HG03439 (cell line): ENCODE results near the gene MMS22L.

Source experiments
- ATAC-seq: cut with Tn5 transposase; IDR thresholded peaks from one replicate; pipeline ENCODE4 v1.9.1; 2021; ENCODE audit warnings: mild to moderate bottlenecking, moderate library complexity; ENCODE audit not compliant: unreplicated experiment

Gene MMS22L

DNA sequence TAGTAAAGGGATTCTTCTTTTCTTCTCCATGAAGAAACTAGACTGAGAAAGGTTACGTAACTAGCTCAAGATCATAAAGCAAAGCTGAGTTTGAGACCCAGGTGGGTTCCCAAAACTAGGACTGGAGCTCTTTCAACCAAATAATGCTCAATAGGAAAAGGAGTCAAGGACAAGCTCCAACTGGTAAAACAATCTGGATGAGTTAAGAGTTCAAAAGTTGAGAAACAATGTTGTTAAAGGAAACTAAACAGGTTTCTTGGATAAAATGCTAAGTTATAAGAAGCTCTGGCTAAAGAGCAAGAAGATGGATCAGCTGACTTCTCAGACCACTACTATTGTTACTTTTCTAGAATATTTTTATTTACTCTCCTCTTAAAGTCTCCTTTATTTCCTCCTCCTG is 137.3 kb downstream of the MMS22L start:
- no peak for ATAC-seq

DNA sequence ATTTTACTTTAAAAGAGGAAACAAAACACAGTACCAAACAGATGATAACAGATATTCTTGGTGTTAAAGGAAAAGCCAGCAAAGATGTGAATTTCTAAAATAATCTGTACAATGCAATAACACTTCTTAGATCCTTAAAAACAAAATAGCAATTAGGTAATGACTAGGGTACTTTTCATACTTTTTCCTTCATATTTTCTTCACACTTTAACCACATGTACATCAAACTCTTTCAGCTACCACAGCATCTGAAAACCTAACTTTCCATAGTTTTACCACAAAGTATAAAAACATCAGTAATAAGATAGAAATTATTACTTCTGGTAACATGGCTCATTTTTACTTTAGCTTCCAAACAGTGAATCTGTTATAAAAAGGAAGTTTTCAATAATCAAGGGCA is 141.3 kb downstream of the MMS22L start:
- ATAC-seq: no peak

DNA sequence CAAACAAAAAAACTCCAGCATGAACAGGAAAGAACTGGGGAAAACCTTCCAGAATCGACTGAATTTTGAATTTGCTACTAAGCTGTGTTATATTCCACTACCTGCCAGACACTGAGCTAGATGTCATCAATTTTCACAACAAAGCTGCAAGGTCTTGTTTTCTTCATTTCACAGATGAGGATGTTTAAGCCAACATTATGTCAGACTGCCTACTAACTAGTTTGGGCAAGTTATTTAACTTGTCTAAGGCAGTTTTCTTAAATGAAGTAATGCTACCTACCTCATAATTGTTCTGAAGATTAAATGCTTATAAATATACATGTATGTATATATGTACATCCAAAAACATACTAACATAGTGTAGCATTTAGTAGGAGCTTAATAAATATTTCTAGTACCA is 144.4 kb downstream of the MMS22L start:
- no peak for ATAC-seq

DNA sequence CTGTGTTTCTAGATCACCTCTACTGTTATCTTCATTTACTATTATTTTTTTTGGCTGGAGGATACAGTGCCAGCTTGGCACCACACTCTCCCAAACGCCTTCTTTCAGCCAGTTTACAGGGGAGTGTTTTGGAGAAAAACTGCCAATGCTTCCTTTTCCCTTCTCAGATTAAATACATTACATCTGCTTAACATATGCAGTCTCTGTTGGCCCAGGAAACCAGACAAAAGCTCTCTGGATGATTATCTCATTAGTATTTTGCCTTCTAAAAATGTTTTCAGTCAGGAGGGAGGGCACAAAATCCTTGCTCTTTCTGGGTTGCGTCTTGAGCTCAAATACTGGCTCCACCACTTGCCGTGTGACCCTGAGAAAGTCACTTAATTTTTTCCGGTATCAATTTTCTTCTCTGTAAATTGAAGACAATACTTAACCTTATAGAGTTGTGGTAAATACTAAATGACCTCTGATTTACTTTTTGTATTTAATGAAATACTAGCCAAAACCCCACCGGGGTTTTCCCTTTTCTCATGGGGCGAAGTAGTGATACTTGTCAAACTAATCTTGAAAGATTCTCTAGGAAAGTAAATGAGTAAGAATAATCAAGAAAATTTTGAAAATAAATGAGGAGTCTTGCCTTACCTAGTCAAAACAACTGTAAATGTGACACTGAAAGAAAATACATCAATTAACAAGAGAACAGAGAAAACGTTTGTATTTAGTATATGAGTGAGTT is 146.2 kb downstream of the MMS22L start:
- no peak for ATAC-seq

DNA sequence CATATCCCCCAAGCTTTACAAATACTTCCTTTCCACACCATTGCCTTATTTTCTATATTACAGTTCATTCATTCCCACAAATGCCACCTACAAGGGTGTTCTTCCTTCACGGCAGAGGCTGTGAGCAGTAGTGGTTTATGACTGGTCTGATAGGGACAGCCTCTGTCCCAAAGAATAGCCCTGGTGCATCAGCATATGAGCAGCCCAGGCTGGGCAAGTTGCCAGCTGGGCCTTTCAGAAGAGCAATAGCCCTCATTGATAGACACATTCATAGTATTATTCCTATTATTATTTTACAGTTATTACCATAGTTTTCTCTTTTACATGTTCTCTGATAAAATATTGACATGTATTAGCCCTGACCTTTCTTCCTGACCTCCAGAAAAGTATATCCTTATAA is 149.9 kb downstream of the MMS22L start:
- ATAC-seq: no peak

DNA sequence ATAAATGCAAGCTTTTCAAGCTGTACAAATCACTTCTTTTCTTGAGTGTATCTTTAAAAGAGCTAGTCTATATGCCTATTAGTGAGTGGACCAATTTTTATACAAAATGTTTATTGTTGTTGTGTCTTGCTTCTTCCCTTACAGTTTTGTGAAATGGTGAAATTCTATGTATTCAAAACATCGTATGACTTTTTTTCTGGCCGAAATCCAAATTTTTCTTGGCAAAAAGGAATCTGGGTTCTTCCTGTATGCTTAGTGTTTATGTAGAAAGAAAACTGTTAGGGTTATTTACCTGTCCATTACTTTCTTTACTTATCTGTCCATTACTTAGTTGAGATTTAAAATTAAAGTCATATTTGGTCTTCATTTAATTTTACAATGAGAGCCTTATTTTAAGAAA is 153.9 kb downstream of the MMS22L start:
- ATAC-seq: no peak

DNA sequence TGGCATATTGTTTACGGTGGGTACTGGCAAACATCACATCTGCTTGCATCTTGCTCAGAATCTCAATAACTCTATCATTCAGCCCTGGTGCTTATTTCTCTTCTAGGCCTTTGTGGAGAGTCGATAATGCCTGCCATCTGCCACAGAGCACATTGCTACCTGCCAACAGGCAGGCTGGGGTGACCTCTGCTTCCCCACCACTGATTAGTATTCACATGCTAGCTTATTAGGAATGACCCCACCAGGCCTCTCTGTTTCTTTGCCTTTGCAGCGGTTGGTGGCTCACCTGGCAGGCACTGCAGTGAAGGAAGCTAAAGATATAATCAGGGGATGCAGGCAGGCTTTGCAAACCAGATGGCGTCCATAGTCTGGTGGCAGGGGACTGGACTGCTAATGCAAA is 154.5 kb downstream of the MMS22L start:
- ATAC-seq: no peak

DNA sequence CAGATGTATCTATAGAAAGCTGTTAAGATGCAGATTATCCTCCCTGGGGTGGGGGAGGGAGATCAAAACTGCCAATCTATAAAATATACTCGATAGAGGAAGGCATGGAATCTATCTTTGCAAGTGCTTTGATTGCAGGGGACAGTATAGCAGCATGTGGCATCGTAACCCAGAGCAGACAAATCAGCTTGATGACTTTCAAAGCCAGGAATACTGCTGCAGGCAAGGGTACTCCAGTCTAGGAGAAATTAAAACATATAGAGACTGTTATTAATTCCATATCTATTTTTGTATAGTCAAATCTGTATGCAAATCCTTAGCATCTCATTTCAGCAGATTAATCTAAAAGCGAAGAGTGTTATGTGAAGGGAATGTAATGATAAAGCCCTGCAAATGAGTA is 159.4 kb downstream of the MMS22L start:
- no peak for ATAC-seq

DNA sequence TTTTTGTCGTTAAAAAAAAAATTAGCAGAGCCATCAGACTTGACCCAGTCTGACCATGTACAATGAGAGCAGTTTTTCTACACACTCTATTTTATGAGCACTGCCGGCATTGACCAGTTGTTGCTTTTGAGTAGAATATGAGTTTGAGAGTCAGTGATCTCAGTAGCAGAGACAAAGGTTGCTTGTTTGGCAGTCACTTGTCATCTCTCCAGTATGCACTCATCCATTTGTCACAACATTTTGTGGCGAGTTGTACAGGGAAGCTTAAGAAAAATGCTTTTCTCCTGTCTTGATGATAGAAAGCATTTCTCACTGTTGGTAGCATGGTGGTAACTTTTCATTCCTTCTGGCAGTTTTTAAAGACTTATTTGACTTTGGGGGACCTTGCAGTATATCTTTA is 159.9 kb downstream of the MMS22L start:
- ATAC-seq: no peak

DNA sequence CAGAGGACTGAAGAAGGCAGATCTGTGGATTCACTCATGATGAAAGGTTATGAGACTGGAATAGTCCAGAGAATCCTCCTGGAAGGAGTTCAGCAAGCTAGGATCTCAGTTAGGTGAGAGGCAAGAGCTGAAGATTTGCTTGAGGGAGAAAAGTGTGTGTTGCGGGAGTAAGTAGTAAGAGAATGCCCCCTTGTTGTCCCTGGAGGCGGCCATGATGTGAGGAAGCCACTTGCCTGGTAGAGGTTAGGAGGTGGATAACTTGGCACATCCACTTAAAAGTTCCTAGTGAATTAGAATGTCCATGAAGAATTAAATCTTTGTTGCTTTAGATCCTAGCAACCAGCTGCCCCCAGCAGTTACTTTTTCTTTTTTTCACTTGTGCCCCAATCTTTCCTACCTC is 162.5 kb downstream of the MMS22L start:
- ATAC-seq: no peak

DNA sequence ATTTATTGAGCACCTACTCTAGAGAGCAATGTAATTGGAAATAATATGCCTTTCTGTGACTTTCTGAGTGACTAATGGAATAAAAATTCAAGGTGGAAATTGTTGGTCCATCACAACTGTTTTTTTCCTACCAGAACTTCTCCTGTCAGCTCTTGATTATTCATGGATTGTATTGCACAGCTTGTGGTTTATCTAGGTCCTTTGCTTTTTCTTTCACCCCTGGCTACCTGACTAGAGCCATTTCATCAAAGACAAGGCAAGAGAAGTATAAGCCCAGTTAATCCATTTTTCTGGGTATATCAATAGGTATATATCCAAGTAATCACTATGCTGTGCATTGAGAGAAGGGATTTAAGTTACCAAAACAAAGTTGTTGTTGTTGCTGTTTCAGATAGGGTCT is 168.4 kb downstream of the MMS22L start:
- no peak for ATAC-seq

DNA sequence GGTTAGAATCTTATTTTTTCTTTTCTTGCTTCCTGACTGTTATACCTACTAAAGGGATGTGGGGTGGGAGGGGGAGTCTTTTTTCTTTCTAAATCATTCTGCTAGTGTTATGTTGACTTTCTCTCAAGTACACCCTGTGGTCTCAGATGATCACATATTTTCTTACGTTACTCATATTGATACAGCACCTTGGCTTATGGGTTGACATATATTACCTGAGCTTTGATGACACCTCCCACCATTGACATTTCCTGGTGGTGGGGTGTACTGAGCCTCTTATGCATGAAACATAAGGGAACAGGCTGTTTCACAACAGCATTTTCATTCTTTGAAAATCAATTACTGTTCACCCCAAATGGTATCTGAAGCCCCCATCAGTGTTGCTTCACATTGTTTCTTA is 169.8 kb downstream of the MMS22L start:
- no peak for ATAC-seq

DNA sequence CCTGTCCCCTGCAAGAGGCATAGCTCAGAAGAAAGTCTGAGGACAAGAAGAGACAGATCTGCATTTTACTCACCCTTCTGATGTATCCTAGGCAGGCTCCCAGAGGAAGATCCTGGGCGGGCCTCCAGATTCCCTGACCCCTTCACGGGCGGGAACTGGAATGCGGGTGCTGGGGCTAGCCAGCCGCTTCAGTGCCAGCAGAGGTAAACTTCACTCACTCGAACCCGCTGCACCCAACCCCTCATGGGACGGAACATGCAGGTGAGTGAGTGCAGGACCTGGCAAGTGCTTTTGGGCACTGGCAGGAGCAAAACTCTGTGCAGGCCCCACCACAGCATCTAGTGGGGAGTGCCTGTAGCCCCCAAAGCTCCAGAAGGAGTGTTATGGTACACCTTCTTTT is 171.8 kb downstream of the MMS22L start:
- no peak for ATAC-seq

DNA sequence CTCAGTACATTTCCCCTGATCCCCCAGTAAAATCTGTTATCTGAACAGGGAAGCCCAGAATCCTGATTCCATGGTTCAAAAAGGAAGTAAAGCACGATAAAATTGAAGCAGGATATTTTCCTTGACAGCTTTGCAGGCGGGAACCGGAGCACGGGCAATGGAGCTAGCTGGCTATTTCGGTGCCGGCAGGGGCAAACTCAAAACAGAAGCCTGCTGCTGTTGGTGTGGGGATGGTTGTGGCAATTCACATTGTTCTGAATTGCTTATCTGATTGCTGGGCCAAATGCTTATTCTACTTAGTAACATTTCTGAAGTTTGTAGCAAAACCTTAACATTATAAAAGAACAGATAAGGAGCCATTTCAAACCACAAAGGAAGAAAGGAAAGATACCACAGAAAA is 172.4 kb downstream of the MMS22L start:
- ATAC-seq: no peak

DNA sequence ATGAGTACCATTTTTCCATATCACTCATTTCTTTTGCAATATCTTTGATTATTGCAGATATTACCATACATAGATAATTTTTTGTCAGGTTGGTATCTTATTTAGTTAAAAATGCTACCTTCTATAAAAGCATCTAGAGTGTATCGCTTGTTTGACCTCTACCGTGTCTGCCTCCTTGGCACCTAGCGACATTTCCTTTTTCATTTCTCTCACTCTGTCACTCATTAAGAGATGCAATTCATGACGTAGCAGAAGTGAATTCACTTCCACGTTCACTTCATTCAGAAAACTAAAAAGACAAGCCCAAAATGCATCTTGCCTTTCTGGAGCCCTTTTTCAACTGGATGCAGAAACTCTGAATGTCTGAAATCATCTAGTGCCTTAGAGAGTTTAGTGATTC is 172.9 kb downstream of the MMS22L start:
- ATAC-seq: no peak

DNA sequence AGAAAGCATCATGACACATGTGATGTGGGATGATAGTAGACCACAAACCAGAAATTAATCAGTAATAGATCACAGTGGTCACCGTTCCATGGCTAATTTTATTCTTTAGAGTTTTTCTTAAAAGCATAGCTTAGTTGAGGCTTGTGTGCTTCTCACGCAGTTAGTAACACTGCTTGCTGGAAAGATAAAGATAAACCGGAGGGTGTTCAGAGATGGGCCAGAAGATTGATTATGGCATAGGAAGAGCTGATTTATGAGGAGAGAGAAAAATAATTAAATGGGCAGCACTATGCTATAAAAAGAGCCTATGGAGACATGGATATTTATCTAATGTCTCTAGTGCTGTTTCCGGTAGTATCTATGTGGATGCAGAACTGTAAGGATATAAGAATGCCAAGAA is 173.6 kb downstream of the MMS22L start:
- ATAC-seq: no peak

DNA sequence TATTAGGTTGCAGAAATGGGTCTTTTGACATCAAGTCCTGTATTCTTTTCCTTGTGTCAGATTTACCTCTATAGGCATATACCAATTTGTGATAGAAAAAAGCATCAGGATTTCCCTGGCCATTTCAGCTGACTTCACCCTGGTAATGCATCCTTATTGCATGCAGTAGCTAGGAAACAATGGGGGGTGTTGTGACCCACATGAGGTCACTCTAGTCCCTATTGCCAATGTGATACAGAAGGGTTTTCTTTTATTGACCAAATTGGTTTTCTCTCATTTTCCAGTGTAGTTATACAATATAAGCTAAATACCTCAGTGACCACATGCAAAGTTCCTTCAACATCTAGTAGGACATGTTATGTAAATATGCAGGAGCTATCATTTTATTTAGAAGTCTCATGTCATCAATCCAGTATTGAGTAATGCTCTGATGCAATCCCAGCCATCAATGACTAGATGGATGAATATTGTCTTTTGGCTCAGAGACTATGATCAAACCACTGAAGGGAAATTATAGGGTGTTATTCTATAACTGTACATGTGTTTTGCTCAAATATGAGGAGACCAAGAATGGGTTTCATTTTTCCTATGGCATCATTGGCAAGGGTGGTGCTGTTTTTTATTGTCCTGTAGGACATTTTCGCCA is 180.7 kb downstream of the MMS22L start:
- no peak for ATAC-seq

DNA sequence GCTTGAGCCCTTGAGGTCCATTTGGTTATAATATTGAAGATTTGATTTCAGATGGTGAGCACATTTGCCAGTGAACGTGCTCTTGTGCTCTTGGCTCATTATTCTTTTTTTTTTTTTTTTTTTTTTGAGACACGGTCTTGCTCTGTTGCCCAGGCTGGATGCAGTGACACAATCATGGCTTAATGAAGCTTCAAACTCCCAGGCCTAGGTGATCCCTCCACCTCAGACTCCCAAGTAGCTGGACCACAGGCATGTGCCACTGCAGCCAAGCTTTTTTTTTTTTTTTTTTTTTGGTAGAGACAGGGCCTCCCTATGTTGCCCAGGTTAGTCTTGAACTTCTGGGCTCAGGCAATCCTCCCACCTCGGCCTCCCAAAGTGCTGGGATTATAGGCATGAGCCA is 182.3 kb downstream of the MMS22L start:
- no peak for ATAC-seq

DNA sequence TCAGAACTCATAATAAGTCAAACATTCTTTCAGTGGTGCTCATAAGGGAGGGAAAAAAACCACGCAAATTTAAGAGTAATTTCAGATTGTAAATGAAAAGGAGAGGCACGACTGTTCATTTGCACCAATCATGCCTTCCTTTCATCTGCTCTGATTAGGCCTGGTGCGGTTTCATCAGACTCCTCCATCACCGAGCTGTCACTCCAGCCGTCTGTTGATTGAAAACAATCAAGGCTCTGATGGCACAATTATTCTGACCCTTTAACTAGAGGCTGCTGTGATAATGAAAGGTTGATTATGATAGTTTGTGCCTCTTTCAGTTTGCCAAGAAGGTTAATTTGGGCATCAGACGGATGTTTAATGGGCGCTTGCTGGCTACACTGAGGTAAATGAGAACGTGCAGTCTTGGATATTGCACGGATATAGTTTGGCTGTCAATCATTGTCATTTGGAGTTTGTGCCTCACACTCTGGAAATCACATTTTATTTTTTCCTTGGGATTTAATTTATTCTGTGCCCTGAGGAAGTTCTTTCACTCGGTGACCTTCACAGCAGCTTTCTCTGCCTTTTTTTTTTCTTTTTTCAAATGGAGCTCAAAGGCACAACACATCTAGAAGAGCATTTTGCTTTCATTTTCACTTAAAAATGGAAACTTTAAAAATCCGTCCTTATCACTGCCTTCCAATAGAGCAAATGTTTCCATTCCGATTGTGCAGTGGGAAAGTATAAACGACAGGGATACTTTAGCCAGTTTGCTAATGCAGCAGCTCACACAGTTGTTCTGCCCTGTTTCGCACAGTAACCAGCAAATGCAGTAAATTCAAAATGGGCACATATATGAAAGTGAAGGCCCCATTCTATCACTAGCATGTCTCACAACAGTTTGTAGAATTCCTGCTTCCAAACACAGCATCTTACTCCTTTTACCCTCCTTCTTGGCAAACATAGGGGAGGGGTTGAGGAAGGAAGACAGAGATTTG is 185.7 kb downstream of the MMS22L start:
- ATAC-seq: no peak

DNA sequence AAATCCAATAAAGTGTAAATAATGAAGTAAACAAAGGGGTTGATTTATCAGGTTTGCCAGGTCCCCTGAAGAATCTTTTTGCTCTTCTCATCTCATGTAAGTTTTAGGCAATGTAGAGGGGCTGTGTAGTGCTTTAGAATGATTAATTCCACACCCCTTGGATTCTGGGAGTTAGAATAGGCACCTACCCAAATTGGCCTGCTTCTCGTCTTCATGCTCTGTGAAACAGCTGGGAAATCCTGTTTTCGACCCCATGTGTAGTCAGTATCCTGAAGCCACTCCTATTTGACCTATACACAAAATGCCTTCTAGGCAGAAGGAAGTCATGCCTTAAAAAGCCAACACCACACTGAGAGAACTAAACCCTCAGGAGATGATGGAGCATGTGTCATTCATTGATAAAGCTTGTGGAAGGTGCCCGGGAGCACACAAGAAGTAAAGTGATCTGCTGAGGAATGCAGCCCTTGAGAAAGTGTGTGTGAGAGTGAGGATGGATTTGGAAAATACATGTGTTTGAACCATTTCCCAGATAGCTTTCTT is 187.6 kb downstream of the MMS22L start:
- ATAC-seq: no peak

DNA sequence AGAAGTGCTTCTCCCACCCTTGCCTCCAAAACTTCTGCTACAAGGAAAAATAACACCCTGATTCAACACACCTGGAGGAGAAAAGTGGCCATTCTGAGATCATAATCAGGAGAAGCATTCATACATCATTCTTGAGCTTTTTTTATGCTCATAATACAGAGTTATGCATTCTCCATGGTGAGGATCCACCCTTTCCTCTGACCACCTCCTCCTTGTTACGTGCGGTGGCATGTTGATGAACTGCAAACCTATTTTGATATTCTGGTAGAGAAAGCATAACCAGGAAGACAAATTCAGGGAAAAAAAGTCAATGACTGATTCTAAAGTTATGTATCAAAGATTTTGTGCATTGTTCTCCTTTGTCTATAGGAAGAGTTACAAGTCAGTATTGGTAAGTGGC is 188.6 kb downstream of the MMS22L start:
- ATAC-seq: no peak
